RWPE2 (cell line): Measurements from ENCODE around the gene TMEM151A.
A peak's percentile ranks its signal among the peaks of the same experiment; 100 is the strongest.

Source experiments
- ATAC-seq: fragments of 200-7000 bp; cut with Tn5 transposase; 3 replicates; pipeline ENCODE4 v1.9.1; 2021; ENCODE audit warnings: low read depth
- DNase-seq: peaks from one replicate; pipeline ENCODE4 v3.0.0-alpha.2; 2020; ENCODE audit warnings: low spot score
- H3K27ac ChIP-seq: fragments of 450-650 bp; 2 replicates; pipeline ENCODE4 v1.5.1; 2017; ENCODE audit warnings: mild to moderate bottlenecking; ENCODE audit not compliant: poor library complexity, severe bottlenecking
- H3K27me3 ChIP-seq: fragments of 250-450 bp; sonication (Bioruptor Pico); 2 replicates; pipeline ENCODE4 v1.5.1; 2021; ENCODE audit warnings: mild to moderate bottlenecking, moderate library complexity; ENCODE audit not compliant: insufficient read depth, poor library complexity, severe bottlenecking
- H3K36me3 ChIP-seq: fragments of 250-450 bp; sonication (Bioruptor Pico); 2 replicates; pipeline ENCODE4 v1.5.1; 2020; ENCODE audit warnings: low read depth, mild to moderate bottlenecking, moderate library complexity
- H3K4me1 ChIP-seq: fragments of 250-450 bp; sonication (Bioruptor Pico); 2 replicates; pipeline ENCODE4 v1.5.1; 2021; ENCODE audit warnings: mild to moderate bottlenecking, moderate library complexity; ENCODE audit not compliant: insufficient read depth, poor library complexity, severe bottlenecking
- H3K4me3 ChIP-seq: fragments of 250-450 bp; sonication (Bioruptor Pico); 2 replicates; pipeline ENCODE4 v1.5.1; 2021; ENCODE audit warnings: mild to moderate bottlenecking, moderate library complexity; ENCODE audit not compliant: severe bottlenecking
- H3K9me3 ChIP-seq: fragments of 250-450 bp; sonication (Bioruptor Pico); 2 replicates; pipeline ENCODE4 v1.5.1; 2021; ENCODE audit warnings: mild to moderate bottlenecking, moderate library complexity; ENCODE audit not compliant: severe bottlenecking
- TF ChIP-seq, protein P1 (sequence below): fragments of 450-650 bp; IDR thresholded peaks from one replicate; pipeline ENCODE4 v1.5.1; 2017; ENCODE audit warnings: mild to moderate bottlenecking, moderate library complexity; ENCODE audit not compliant: poor library complexity, severe bottlenecking

The TMEM151A gene

GRCh38 chr11:66266378-66267038, 25.2 kb upstream of the TMEM151A start:
- no peaks in the 10 kb centered on the region for H3K27me3 ChIP-seq
- H3K9me3 ChIP-seq, result no peaks in the 10 kb centered on the region
- no peaks in the 10 kb centered on the region for H3K4me1 ChIP-seq
- peaks cover 39% of the 10 kb centered on the region for H3K36me3 ChIP-seq
- ATAC-seq (no peak), DNase-seq (peak; percentile 64)
- H3K4me3 ChIP-seq, result no peak overlapping the region
- TF ChIP-seq, protein P1, sequence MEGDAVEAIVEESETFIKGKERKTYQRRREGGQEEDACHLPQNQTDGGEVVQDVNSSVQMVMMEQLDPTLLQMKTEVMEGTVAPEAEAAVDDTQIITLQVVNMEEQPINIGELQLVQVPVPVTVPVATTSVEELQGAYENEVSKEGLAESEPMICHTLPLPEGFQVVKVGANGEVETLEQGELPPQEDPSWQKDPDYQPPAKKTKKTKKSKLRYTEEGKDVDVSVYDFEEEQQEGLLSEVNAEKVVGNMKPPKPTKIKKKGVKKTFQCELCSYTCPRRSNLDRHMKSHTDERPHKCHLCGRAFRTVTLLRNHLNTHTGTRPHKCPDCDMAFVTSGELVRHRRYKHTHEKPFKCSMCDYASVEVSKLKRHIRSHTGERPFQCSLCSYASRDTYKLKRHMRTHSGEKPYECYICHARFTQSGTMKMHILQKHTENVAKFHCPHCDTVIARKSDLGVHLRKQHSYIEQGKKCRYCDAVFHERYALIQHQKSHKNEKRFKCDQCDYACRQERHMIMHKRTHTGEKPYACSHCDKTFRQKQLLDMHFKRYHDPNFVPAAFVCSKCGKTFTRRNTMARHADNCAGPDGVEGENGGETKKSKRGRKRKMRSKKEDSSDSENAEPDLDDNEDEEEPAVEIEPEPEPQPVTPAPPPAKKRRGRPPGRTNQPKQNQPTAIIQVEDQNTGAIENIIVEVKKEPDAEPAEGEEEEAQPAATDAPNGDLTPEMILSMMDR, result no peak
- H3K27ac ChIP-seq, result peak overlapping the region; percentile 82

- Histone ChIP-seq H3K27ac (peak overlapping the region; percentile 82), H3K4me3 (peak overlapping the region; percentile 52), H3K9me3 (no peaks in the 10 kb centered on the region), H3K36me3 (peaks cover 43% of the 10 kb centered on the region), H3K4me1 (no peaks in the 10 kb centered on the region), H3K27me3 (no peaks in the 10 kb centered on the region)
- ATAC-seq (peak; percentile 3; the same call in 2 of the 3 replicates), DNase-seq (no peak)
- TF ChIP-seq, protein P1, result no peak
Observed at GRCh38 chr11:66267039-66267378, 24.7 kb upstream of the TMEM151A start.

DNA sequence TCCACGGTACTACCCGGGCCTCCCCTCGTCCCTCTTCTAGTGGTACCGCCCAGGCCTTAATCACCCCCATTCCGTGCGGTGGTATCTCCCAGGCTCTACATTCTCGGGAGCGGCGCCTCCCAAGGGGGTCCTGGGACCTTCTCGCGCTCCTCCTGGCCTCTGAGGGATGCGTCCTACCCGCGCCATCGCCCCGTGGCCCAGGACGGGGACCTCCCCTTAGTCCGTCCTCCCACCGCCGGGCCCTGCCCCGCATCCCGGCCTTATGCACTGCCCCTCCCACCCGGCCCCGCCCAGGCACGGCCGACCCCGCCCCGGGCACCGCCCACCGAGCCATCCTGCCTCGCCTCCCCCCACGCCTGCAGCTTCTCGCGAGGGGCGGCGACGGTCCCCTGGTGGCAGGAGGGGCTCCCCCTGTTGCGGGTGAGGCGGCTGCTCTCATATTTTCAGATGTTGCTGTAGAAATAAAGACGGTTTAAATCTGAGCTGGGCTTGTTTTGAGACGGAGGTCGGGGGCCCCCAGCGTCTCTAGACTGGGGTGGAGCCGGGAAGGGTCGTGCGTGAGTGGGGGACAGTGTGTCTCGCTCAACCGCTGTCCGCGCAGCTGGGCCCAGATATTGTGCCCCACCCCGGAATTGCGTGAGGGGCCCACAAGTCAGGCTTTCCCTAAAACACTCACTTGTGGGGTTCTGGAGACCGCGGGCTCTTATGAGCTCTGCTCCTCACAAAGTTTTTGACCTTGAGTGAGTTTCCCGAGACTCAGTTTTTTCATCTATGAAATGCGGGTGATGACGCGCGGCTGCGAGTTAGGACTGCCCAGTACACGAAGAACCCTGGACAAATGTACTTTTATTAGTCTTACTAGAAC, 24.1 kb upstream of the TMEM151A start:
- no peaks in the 10 kb centered on the region for H3K4me1 ChIP-seq
- peaks cover 45% of the 10 kb centered on the region for H3K36me3 ChIP-seq
- peak overlapping the region; percentile 52 for H3K4me3 ChIP-seq
- peak overlapping the region; percentile 82 for H3K27ac ChIP-seq
- H3K9me3 ChIP-seq, result no peaks in the 10 kb centered on the region
- DNase-seq, result peak; percentile 84
- TF ChIP-seq, protein P1, result peak; percentile 18
- ATAC-seq, result peak; percentile 66
- no peaks in the 10 kb centered on the region for H3K27me3 ChIP-seq

DNA sequence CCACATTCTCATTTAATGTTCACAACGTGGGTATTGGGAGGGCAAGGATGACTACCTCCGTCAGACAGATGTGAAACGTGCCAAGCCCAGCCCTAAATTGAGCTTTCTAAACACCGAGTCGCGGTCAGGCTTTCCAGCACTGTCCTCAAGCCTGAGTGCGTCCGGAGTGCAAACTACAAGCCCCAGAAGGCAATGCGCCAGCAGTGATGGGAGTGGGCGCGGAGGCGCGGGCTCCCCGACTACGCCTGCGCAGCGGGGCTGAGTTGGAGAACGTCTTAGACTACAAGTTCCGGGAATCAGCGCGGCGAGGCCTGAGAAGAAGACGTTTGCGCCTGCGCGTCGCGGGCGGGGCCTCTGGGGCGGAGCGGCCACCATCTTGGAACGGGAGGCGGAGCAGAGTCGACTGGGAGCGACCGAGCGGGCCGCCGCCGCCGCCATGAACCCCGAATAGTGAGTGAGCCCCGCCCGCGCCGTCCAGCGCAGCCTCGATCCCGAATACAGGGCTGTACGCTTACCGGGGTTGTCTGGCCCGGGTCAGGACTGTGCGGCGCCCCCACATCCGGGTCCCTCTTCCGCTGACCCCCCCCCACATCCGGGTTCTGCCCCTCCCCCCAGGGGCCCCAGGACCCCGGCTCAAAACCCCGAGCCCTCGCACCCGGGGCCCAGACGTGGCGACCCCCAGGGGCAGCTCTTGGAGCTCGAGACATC, 23.3 kb upstream of the TMEM151A start, which contains the start of gene RAB1B:
Gene RAB1B, plus strand, starts transcription at position 396 of the 708 bp plus-strand sequence. Its CDS starts 41 bp downstream, at position 437.
- Histone ChIP-seq H3K9me3 (no peaks in the 10 kb centered on the region), H3K4me1 (no peaks in the 10 kb centered on the region), H3K27me3 (no peaks in the 10 kb centered on the region), H3K4me3 (peak within 1 kb of the TSS; percentile 52), H3K27ac (peak within 1 kb of the TSS; percentile 82), H3K36me3 (peaks cover 47% of the 10 kb centered on the region)
- DNase-seq (peak; percentile 99), ATAC-seq (peak; percentile 80)
- TF ChIP-seq, protein P1, result no peak
